Right lobe of liver (tissue), 4 donors: ENCODE data around the gene CARMIL1.

ENCODE experiments used
- POLR2A ChIP-seq: fragments of 450-650 bp; IDR thresholded peaks from one replicate; pipeline ENCODE4 v1.6.1; 2017; ENCODE audit warnings: antibody characterized with exemption, mild to moderate bottlenecking
- TF ChIP-seq, protein P1 (sequence below), 4 donors: fragments of 200-600 bp in 3 of 4; fragments of 450-650 bp in 1 of 4; IDR thresholded peaks; one replicate each; pipeline versions ENCODE4 v1.5.1 to v1.8.0; 2016 to 2022; ENCODE audit warnings: antibody characterized with exemption in 4 of 4, mild to moderate bottlenecking in 2 of 4
- donor health status: DM: no; HTN: no; CAD: no.
- donor health status: DM: no; HTN: no; CAD: no.
- donor health status: DM: no; HTN: yes; CAD: no.

- TF ChIP-seq, protein P1, sequence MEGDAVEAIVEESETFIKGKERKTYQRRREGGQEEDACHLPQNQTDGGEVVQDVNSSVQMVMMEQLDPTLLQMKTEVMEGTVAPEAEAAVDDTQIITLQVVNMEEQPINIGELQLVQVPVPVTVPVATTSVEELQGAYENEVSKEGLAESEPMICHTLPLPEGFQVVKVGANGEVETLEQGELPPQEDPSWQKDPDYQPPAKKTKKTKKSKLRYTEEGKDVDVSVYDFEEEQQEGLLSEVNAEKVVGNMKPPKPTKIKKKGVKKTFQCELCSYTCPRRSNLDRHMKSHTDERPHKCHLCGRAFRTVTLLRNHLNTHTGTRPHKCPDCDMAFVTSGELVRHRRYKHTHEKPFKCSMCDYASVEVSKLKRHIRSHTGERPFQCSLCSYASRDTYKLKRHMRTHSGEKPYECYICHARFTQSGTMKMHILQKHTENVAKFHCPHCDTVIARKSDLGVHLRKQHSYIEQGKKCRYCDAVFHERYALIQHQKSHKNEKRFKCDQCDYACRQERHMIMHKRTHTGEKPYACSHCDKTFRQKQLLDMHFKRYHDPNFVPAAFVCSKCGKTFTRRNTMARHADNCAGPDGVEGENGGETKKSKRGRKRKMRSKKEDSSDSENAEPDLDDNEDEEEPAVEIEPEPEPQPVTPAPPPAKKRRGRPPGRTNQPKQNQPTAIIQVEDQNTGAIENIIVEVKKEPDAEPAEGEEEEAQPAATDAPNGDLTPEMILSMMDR (IDR thresholded peaks at IDR 0.05), result no peak
- TF ChIP-seq POLR2A, result no peak
These were observed 22.2 kb downstream of the CARMIL1 start for GRCh38 chr6:25301362-25301761.
